GM21619 (cell line): ENCODE results near the gene MCF2L2.
A peak's percentile ranks its signal among the peaks of the same experiment; 100 is the strongest.
"Not testable (repeated sequence)": the region's sequence is repeated elsewhere in the genome, so short reads cannot be mapped to it uniquely, and the experiment has no call there.

ENCODE experiments used
- ATAC-seq: cut with Tn5 transposase; IDR thresholded peaks from one replicate; pipeline ENCODE4 v1.9.1; 2021; ENCODE audit not compliant: unreplicated experiment

MCF2L2 gene

GRCh38 chr3:183428447-183429211 lies at the start of gene MCF2L2:
MCF2L2 (minus strand) TSS chr3:183428619; CDS start chr3:183427977, 642 bp downstream.
- ATAC-seq: peak; percentile 74

GRCh38 chr3:183477801-183478456 lies 49.5 kb upstream of the MCF2L2 start:
- no peak for ATAC-seq

GRCh38 chr3:183475764-183476162 lies 47.3 kb upstream of the MCF2L2 start:
- ATAC-seq: not testable (repeated sequence)

GRCh38 chr3:183475016-183475763 lies 46.8 kb upstream of the MCF2L2 start:
- ATAC-seq: no peak

GRCh38 chr3:183473969-183474368 lies 45.5 kb upstream of the MCF2L2 start:
- no peak for ATAC-seq

GRCh38 chr3:183472155-183472554 lies 43.7 kb upstream of the MCF2L2 start:
- no peak for ATAC-seq

- no peak for ATAC-seq
These were observed 40.0 kb upstream of the MCF2L2 start for GRCh38 chr3:183468424-183468823.

- no peak for ATAC-seq
These were observed 38.2 kb upstream of the MCF2L2 start for GRCh38 chr3:183466575-183466974.

- not testable (repeated sequence) for ATAC-seq
These were observed 37.3 kb upstream of the MCF2L2 start for GRCh38 chr3:183465710-183466109.

GRCh38 chr3:183464480-183464879 lies 36.1 kb upstream of the MCF2L2 start:
- ATAC-seq: no peak

GRCh38 chr3:183460081-183461055 lies 31.9 kb upstream of the MCF2L2 start:
- ATAC-seq: no peak

- no peak for ATAC-seq
These were observed 26.7 kb upstream of the MCF2L2 start for GRCh38 chr3:183455089-183455488.

- no peak for ATAC-seq
These were observed 25.6 kb upstream of the MCF2L2 start for GRCh38 chr3:183454064-183454463.

- no peak for ATAC-seq
These were observed 21.4 kb upstream of the MCF2L2 start for GRCh38 chr3:183449791-183450190.

- ATAC-seq: no peak
These were observed 21.0 kb upstream of the MCF2L2 start for GRCh38 chr3:183449391-183449790.

GRCh38 chr3:183448369-183449128 lies 20.1 kb upstream of the MCF2L2 start:
- ATAC-seq: no peak

GRCh38 chr3:183447206-183448001 lies 19.0 kb upstream of the MCF2L2 start:
- peak; percentile 86 for ATAC-seq

- ATAC-seq: no peak
These were observed 18.4 kb upstream of the MCF2L2 start for GRCh38 chr3:183446838-183447205.

GRCh38 chr3:183444748-183445147 lies 16.3 kb upstream of the MCF2L2 start:
- ATAC-seq: no peak
